Small intestine (tissue), 7 donors: Measurements from ENCODE around the gene RASA3. TPM values are rescaled to one million over a fixed set of nuclear protein-coding genes. Genes with fewer than 3 reads are reported as not detected.

Source experiments
- DNase-seq, 2 donors: peaks; one replicate each; pipeline versions ENCODE4 v3.0.0 to v3.0.0-alpha.2; 2013
- FAIRE-seq: peaks from 2 replicates; lab custom pipeline; 2012; peaks lifted over from hg19 to GRCh38; lab: Jason Lieb, UNC
- H3K27ac ChIP-seq, 3 donors: one replicate each; pipeline ENCODE4 v1.5.1; 2013; ENCODE audit warnings: low read length in 2 of 3, mild to moderate bottlenecking in 2 of 3, control low read depth in 1 of 3, inconsistent platforms in 1 of 3, low read depth in 1 of 3, moderate library complexity in 1 of 3
- H3K27me3 ChIP-seq, 3 donors: one replicate each; pipeline ENCODE4 v1.6.1; 2013; ENCODE audit warnings: low read length in 3 of 3, inconsistent platforms in 1 of 3; ENCODE audit not compliant: control insufficient read depth in 3 of 3, insufficient read depth in 3 of 3
- H3K36me3 ChIP-seq, 3 donors: one replicate each; pipeline ENCODE4 v1.6.1; 2013; ENCODE audit warnings: low read length in 3 of 3, inconsistent platforms in 1 of 3, low read depth in 1 of 3, mild to moderate bottlenecking in 1 of 3, moderate library complexity in 1 of 3; ENCODE audit not compliant: control insufficient read depth in 3 of 3, insufficient read depth in 2 of 3
- H3K4me1 ChIP-seq, 3 donors: one replicate each; pipeline ENCODE4 v1.6.1; 2013; ENCODE audit warnings: low read length in 2 of 3, inconsistent platforms in 1 of 3, low read depth in 1 of 3, mild to moderate bottlenecking in 1 of 3, moderate library complexity in 1 of 3; ENCODE audit not compliant: control insufficient read depth in 3 of 3, insufficient read depth in 2 of 3
- H3K4me3 ChIP-seq, 3 donors: one replicate each; pipeline ENCODE4 v1.5.1; 2013; ENCODE audit warnings: low read length in 3 of 3, control low read depth in 1 of 3, inconsistent platforms in 1 of 3, low read depth in 1 of 3, mild to moderate bottlenecking in 1 of 3, moderate library complexity in 1 of 3
- H3K9me3 ChIP-seq, 2 donors: one replicate each; pipeline ENCODE4 v1.6.1; 2013; ENCODE audit warnings: low read depth in 1 of 2, low read length in 1 of 2; ENCODE audit not compliant: control insufficient read depth in 2 of 2, insufficient read depth in 1 of 2
- WGBS, 3 donors: extraction: QIAGEN DNeasy Blood & Tissue Kit; methylation state at CpG; one replicate each; pipeline ENCODE4 v1.1.7; 2013; 5-methylcytosine and 5-hydroxymethylcytosine counted together
- polyA plus RNA-seq, 4 donors: library from polyadenylated mRNA; stranded (reverse) in 3 of 4; unstranded in 1 of 4; fragments of 200-250 nt in 3 of 4; fragments of 120-200 nt in 1 of 4; gene quantifications; one replicate each; pipeline versions ENCODE4 v1.2.1 to v1.2.3, GENCODE V29; 2013
- donor health status: healthy with polysubstance abuse.
- donor health status: control.
- donor health status: control.
- donor health status: Bipolar disorder and iron deficiency.
- donor health status: healthy.

The RASA3 gene
- polyA plus RNA-seq, 4 donors = 2.0 to 7.2 (median 6.5) TPM

DNA sequence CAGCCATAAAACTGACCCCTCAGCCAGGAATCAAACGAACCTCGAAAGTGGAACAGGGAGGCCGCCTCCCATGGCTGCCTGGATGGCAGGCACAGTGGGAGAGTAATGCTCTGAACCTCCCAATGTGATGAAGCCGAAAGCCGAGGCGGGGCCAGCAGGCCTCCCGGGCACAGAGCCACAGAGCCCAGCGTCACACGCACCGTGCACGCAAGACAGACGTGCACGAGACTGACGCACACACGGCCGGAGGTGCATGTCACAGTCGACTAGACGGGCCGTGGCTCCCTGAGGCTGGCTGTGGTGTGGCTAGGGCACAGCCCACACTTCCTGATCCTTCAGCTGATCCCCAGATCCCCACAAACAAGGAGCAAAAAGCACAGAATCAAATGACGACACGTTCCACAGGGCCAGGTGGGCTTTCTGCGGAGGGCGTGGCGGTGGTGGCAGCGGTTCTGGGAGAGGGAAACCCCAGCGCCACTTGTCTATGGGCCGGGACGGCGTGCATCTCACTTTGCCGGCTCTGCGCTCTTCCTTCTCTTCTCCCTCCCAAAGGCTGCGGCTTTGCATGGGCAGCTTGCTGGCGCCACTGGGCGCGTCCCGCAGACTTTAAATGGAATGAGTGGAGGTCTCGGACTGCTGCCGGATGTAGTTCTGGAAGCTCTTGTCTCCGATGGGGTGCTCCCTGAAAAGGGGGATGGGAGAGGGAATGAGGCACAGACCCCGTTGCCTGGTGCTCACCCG lies 153.5 kb downstream of the RASA3 start:
- Histone ChIP-seq H3K27ac (no peak overlapping the region), H3K4me3 (no peak overlapping the region), H3K4me1 (peaks cover 0 to 2% (median 0%) of the 10 kb centered on the region in 3 donors), H3K36me3 (peaks cover 0 to 62% (median 4%) of the 10 kb centered on the region in 3 donors), H3K27me3 (no peaks in the 10 kb centered on the region), H3K9me3 (no peaks in the 10 kb centered on the region)
- FAIRE-seq = no peak
- DNase-seq = no peak
- 86 to 91% (median 90%) methylated on average over 41 of the region's 41 CpGs for WGBS, 3 donors

DNA sequence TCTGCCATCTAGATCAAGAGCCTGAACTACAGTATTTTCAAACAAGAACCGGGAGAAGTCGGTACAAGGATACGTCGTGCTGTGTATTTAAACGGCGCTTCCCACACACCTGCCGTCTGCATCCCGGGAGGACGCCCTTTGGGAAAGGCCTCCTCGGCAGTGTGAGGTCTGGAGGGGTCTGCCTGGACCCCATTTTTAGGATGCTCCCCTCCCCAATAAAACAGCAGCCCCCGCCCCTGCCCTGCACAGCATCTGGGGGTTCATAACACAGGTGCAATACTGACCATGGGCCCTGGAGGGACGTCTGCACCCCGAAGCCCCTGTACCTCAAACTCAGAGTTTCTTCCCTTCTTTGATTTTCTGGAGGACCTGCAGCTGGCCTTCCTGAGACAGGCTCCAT lies 154.4 kb downstream of the RASA3 start:
- H3K9me3 ChIP-seq = no peaks in the 10 kb centered on the region
- no peaks in the 10 kb centered on the region for H3K27me3 ChIP-seq
- no peak overlapping the region for H3K27ac ChIP-seq
- H3K4me1 ChIP-seq = peaks cover 0 to 2% (median 0%) of the 10 kb centered on the region in 3 donors
- FAIRE-seq (no peak), DNase-seq (no peak)
- peaks cover 0 to 64% (median 4%) of the 10 kb centered on the region in 3 donors for H3K36me3 ChIP-seq
- 84 to 91% (median 86%) methylated on average over 13 of the region's 13 CpGs for WGBS, 3 donors
- no peak overlapping the region for H3K4me3 ChIP-seq

DNA sequence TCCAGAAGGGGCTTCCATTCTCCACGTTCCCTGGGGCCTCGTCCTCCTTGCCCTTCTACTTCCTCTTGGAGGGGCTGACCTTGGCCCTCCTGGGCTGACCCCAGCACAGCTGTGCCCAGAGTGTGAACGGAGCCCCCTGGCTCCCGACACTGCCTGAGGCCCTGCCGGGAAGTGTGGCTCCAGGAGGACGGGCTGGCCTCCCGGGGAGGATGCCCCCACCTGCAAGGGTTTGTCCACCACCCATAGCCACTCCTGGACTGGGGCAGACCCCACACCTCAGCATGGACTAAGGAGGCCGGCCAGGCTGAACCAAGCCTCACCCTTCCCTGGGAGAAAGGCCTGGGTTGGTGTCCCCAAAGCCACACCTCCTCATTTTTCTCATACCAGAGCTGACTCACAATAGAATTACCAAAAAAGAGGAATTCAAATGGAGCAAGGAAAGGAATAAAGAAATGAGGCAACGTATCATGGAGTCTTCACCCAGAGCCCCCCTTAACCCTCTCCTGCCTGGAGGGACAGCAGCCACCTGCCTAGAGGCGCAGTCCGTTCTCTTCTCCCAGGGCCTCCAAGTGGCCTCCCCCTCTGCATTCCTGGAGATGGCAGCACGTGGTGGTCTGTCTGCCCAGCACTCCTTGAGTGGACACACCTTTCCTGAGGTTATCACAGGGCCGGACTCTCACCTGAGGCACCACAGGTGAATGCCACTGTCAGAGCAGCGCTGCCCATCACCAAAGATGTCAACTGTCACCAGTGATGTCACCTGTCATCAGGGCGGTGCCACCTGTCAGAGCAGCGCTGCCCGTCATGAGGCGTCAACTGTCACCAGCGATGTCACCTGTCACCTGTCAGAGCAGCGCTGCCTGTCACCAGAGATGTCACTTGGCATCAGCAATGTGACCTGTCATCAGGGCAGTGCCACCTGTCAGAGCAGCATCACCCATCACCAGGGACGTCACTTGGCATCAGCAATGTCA lies 155.4 kb downstream of the RASA3 start:
- H3K27me3 ChIP-seq = no peaks in the 10 kb centered on the region
- no peaks in the 10 kb centered on the region for H3K9me3 ChIP-seq
- H3K36me3 ChIP-seq = peaks cover 0 to 56% (median 4%) of the 10 kb centered on the region in 3 donors
- no peak overlapping the region for H3K4me3 ChIP-seq
- FAIRE-seq (no peak), DNase-seq (no peak)
- H3K4me1 ChIP-seq = peaks cover 0 to 2% (median 0%) of the 10 kb centered on the region in 3 donors
- no peak overlapping the region for H3K27ac ChIP-seq
- 83 to 92% (median 87%) methylated on average over 21 of the region's 21 CpGs for WGBS, 3 donors

DNA sequence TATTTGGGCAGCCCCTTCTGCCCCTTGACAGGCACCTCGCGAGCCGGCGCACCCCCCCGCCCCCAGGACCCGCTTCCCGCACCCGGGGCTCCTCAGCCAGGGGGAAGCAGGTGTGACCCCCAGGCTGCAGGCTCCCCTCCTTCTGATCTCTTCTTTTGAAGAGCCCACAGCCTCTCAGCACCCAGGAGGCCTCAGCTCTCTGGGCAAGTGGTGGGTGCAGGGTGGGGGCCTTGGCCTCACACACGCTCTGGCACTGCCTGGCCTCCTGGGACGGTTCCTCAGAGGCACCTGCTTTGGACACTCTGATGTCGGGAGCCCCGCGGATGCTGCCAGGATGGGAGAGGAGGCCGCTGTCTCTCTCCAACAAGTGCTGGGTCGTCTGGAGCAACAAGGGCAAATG lies 157.0 kb downstream of the RASA3 start:
- WGBS, 3 donors = 92 to 96% (median 93%) methylated on average over 15 of the region's 15 CpGs
- no peak for DNase-seq
- Histone ChIP-seq H3K4me3 (no peak overlapping the region), H3K9me3 (no peaks in the 10 kb centered on the region), H3K36me3 (peaks cover 0 to 45% (median 2%) of the 10 kb centered on the region in 3 donors), H3K27ac (no peak overlapping the region), H3K4me1 (no peaks in the 10 kb centered on the region), H3K27me3 (no peaks in the 10 kb centered on the region)
- FAIRE-seq = no peak

DNA sequence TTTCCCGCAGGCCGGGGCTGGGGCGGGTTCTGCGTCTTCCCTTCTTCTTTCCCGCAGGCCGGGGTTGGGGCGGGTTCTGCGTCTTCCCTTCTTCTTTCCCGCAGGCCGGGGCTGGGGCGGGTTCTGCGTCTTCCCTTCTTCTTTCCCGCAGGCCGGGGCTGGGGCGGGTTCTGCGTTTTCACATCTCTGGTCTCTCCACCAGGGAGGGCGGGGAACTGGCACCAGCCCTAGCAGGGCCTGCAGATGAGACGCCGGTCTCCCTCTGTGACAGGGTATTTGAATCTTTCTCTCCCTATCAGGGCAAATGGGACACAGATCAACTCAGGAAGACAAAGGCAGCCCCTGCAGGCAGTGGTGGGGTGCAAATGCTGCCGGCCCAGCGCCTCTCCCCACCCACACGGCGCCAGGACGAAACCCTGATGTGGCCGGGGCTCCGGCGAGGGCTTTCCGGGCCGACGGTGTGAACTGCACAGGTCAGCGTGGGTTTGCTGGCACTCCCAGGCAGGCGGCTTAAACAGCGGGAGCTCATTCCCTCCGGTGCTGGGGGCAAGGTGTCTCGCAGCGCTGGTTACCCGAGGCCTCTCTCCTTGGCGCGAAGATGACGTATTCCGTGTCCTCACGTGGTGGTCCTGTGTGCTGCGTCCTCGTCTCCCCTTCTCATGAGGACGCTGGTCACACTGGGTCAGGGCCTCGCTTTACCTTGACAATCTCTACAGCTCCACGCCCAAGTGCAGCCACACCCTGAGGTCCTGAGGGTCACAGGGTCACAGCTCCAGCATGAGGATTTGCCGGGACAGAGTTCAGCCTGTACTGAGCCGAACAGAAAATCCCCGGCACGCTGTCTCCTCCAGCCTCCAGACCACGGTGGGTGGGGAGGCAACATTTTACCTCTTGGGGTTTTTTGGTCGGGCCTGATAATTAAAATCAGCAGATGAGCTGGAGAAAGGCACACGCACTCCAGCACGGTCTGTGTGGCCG lies 157.8 kb downstream of the RASA3 start:
- WGBS, 3 donors = 75 to 85% (median 78%) methylated on average over 41 to 49 of the region's 56 CpGs
- DNase-seq (peak in 1 of 2 donors; percentile 18), FAIRE-seq (no peak)
- Histone ChIP-seq H3K9me3 (no peaks in the 10 kb centered on the region), H3K27me3 (no peaks in the 10 kb centered on the region), H3K27ac (no peak overlapping the region), H3K4me1 (no peaks in the 10 kb centered on the region), H3K4me3 (no peak overlapping the region), H3K36me3 (peaks cover 0 to 39% (median 2%) of the 10 kb centered on the region in 3 donors)

DNA sequence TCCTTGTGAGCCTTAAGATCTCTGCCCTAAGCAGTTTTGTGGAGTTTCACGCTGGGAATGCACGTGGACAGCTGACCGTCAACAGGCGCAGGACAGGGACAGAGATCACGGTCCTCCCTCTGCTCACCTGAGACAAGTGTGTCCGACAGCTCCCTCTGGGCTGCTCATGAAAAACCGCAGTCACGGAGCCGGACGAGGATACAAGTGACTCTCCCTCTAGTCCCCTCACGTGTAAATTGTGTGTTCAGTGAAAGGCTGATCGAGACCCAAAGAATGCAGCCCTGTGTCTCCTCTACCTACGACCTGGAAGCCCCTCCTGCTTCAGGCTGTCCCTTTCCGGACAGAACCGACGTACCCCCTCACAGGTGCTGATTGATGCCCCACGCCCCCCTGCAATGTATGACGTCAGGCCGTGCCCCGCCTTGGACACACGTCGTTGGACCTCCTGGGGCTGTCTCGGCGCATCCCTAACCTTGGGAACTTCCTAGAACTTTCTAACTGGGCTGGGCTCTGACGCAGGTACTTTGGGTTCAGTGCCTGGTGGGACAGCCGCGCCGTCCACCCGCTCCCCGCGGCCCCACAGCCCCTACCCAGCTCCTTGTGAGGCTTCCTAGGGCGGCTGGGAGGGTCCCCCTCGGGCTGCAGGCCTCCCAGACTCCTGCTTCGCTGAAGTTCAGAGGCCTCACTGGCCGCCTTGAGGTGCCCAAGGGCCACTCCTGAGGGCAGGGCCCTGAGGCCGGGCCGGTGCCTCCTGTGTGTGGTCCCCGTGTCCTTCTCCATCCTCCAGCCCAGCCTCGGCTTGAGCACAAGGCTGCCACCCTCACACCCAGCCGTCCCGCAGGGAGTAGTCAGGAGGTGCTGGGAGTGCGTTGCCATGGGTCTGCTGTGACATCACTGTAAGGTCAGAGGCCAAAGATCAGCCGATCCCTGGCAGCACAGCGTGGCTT lies 158.9 kb downstream of the RASA3 start, which contains the start of gene C13orf46:
C13orf46 (minus strand) TSS at position 859 of the 947 bp plus-strand sequence; CDS start at position 780, 79 bp downstream.
- Histone ChIP-seq H3K9me3 (no peaks in the 10 kb centered on the region), H3K27me3 (no peaks in the 10 kb centered on the region), H3K4me3 (no peak within 1 kb of the TSS), H3K27ac (no peak within 1 kb of the TSS), H3K4me1 (no peaks in the 10 kb centered on the region), H3K36me3 (peaks cover 0 to 28% (median 0%) of the 10 kb centered on the region in 3 donors)
- WGBS, 3 donors = 81 to 90% (median 89%) methylated on average over 42 to 44 of the region's 44 CpGs
- FAIRE-seq (no peak), DNase-seq (no peak)
